Measurements from ENCODE around the gene DAPK2.
A peak's percentile ranks its signal among the peaks of the same experiment; 100 is the strongest.

The DAPK2 gene

DNA sequence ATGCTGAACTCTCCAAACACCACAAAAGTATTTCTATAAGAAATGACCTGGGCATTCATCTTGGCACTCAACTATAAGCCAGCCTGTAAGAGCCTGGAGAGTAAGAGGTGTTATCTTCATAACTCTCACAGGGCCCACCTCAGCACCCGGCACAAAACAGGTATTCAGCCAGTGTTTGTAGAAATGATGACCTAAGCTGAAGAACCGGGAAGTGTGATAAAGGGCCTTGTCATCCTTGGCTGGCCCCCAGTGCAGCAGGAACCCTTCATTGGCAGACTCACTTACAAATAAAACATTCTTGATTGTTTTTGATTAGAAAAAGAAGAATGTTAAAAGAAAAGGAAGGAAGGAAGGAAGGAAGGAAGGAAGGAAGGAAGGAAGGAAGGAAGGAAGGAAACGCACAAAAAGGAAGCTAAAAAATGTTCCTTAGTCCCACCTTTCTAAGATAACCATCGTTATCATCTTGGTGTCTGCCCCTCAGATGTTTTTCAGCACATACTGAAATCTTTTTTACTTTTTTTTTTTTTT is 52.1 kb downstream of the DAPK2 start:
- no peak for DNase-seq

DNA sequence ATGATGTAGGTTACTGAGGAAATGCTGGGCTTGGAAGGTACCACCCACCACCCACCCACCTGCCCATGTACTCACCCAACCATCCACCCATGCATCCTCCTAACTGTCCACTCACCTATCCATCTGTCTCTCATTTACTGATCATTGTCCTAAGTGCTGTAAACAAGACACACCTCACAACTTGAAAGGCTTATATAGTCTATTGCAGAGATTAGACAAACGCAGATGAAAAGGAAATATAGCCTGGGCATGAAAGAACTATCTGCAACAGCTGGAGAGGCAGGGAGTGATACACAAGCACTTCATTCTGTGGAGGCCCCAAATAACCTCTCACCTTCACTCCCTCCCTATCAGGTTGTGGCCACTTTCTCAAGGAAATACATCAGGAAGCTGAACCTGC is 54.0 kb downstream of the DAPK2 start:
- no peak for DNase-seq

- DNase-seq, result no peak
Measured at GRCh38 chr15:63991706-63992105, 54.6 kb downstream of the DAPK2 start.

- no peak for DNase-seq
Measured at GRCh38 chr15:63990454-63990853, 55.8 kb downstream of the DAPK2 start.

DNA sequence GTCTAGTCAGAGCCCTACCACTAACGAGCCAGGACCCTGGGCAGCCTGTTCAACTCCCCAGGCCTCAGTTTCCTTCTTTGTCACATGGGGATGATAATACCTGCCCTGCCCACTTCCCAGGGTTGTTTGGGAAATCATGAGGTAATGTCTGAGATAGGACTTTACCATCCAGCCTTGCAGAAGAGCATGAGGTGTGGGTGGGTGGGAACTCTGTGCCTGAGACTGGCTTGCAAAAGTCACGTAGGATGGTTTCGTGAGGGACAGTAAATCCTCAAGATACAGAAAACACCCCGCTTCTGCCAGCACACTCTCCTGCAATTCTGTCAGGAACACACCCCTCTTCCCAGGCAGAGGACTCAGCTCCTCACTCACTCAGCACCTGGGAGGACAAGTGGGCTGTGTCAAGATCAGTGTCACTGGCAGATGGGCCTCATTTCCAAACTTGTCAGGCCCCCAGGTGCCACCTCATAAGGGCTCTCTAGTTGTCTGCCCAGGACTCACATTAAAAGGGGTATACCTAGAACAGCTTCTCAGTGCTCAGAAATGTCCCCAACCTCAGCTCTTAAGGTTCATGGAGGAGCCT is 58.4 kb downstream of the DAPK2 start:
- no peak for DNase-seq

- DNase-seq, result no peak
Measured at GRCh38 chr15:63986751-63987341, 59.4 kb downstream of the DAPK2 start.

GRCh38 chr15:63986185-63986680 is 60.1 kb downstream of the DAPK2 start:
- DNase-seq, result no peak

DNA sequence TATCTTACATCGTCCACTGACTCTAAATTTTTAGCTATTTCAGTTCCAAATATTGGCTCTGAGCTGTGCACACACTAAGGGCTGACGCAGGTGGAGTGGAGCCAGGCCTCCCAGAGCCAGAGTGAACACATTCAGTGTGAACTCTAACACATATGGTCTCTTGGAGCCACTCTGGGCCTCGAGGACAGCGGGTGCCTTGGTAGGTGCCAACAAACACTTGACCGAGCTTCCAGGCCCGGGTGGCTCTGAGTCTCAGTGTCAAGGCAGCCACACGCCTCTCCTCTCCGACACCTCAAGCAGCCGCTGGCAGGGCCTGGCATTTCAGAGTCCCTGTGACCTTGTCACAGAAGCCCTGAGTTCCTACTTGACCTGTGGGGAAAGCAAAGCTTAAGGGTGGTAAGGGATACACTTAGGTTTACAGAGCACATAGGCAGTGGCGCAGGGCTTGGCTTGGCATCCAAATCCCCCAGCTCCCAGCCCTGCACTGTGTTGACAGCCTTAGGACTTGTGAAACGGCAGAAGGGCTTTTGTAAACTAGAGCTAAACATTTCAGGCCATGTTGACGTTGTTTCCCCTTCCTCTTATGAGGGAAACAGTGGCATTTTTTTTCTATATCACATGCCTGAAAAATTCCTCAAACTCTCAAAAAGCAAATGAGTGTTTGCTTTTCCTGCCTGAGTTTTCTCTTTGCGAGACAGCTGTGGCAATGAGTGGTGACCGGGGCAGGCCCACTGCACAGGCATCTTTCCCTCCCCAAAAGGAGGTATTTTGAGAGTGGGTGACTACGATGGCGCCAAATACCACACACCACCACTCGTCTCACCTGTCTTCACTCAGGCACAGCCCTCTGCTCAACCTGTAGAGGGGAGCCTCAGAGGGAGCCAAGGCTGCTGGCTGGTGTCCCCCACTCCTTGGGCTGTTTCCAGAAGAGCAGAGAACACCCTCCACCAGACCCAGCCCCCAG is 60.8 kb downstream of the DAPK2 start:
- no peak for DNase-seq

DNA sequence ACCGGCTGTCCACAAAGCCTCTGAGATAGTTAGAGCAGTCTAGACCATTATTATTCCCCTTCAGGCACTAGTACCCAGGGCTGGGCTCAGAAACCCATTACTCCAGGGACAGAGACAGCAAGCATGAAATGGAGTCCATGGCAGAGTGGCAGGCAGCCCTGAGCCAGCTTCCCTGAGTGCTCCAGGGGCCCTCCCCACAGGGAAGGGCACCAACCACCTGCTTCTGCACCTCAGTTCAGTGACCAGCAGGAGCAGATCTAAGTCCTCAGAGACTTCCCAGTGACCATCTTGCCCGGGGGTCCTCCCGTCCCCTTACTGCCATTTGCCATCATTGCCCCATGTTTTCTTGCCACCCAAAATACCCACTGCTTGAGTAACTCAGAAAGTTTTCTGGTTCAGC is 62.0 kb downstream of the DAPK2 start:
- no peak for DNase-seq

DNA sequence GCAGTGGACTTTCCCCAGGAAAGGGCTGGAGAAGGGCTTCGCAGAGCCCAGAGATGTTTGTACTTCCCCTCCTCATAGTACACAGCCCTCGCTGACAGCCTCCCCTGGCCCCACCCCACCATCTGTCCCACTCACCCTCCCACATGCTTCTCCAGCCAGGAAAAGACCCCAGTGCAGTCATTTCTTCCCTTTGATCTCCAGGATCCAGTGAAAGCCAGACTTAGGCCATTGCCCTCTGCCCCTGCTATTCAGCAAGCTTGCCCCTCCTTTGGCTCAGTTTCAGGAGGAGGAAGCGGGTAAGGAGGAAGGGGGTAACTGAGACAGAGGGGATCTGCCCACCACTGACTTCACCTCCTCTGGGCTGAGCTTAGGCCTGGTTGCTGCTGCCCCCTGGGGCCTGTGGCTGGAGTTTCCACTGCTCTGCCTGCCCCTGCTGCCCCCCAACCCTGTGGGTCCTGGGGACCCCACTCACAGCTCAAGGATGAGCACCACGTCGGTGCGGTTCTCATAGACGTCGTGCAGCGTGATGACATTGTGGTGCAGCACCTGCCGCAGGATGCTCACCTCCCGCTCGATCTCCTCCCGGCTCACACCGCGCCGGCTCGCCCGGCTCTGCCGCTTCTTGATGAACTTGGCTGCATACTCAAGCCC is 63.1 kb downstream of the DAPK2 start:
- DNase-seq, result peak; percentile 35

DNA sequence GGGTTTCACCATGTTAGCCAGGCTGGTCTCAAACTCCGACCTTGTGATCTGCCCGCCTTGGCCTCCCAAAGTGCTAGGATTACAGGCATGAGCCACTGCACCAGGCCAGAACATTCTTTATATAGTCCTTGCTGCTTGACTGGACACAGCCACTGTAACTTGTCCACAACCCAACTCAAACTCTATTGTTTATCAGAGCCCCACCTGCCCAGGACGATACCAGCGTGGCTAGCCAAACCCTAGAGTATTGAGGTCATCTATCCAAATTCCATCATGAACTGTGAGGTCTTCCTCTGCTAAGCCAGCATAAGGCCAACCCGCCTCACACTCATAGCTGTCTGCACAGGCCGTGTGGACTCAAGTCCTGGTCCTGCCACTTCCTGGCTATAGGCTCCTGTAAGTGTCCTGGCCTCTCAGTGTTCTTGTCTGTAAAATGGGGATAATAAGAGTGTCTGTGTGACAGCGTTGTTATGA is 63.9 kb downstream of the DAPK2 start:
- no peak for DNase-seq

DNA sequence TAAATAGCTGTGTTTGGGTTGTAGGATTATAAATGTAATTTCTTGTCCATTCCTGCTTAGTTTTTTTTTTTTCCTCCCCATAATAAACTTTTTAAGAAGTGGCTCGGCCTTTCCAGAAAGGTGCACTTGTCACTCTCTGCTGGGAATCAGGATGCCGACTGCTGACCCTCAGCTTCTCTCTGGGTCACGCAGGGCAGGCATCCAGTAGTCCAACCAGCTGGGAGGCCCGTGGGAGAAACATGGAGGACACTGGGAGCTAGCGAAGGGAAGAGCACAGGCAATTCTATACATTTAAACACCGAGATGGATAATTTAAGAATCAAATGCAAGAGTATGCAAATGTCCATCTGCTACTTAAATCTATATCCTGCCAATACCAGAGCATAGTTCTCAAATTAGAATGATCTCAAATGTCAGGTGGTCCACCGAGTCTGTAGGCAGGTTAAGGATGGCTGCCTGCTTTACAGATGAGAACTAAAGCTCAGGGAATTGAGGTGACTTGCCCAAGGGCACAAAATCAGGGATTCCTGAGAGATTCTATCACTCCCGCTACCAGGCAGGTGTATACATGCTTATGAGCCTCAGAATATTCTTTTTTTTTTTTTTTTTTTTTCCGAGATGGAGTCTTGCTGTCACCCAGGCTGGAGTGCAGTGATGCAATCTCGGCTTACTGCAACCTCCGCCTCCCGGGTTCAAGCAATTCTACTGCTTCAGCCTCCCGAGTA is 64.5 kb downstream of the DAPK2 start:
- DNase-seq, result no peak

DNA sequence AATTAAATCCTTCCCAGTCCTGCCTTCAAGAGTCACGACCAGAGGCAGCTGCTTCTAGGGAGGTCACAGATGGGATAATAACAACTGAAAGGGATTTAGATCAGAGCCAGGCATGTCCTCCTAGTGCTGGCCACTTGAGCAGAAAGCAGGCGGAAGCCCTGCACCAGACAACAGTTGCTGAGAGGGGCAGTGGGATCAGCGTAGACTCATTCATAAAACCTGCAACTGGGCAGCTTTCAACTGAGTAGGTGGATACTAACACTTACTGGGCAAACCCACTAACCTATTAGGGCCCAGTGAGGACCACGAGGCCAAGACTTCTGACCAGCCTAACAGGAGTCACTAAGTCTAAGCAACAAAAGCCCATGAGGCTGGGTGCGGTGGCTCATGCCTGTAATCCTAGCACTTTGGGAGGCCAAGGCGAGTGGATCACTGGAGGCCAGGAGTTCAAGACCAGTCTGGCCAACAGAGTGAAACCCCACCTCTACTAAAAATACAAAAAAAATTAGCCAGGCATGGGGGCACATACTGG is 67.0 kb downstream of the DAPK2 start:
- no peak for DNase-seq

DNA sequence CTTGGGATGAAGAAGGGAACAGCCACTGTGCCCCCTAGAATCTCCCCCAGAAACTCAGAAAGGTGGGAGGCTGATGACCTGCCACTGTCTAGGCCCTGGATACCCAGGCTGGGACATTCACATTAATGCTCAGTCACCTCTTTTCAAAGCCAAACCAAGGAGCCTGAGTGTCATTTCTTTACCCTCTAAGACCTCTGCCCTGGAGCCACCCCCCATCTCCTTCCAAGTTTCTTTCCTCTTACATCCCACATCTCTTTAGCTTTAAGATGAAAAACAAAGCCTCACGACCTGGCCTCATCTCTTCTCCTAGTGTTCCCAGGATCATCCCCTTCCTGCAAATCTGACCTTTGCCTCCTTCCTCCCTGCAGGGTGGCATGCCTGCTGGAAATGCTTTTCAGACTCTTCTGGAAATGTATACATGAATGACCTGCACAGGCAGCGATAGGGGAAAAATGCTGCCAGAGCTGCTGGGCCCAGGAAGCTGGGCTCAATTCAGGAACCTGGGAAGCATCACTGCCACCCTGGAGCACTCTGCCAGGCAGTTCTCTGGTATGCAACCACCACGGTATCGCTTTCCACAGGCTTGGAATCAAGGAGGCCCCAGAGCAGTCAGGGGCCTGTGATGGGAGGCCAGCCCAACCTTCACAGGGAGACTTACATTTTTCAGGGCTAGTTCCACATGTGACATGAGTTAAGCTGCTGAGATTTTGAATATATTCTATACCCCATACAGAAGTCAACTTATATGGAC is 67.6 kb downstream of the DAPK2 start:
- DNase-seq, result peak; percentile 52

- no peak for DNase-seq
Measured at GRCh38 chr15:63977119-63977518, 69.2 kb downstream of the DAPK2 start.

DNA sequence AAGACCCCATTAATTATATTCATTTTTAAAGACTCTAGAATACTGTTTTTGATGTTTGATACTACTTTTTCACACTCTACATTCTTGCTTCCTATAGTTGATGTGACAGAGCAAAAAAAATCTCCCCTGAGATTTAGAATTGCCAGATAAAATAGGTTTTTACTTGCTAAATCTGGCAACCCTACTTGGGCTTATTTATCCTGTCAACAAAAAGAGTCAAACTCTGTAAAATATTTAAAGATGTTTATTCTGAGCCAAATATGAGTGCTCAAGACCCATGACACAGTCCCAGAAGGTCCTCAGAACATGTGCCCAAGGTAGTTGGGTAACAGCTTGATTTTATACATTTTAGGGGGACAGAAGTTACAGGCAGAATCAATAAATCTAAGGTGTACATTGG is 72.3 kb downstream of the DAPK2 start:
- no peak for DNase-seq

DNA sequence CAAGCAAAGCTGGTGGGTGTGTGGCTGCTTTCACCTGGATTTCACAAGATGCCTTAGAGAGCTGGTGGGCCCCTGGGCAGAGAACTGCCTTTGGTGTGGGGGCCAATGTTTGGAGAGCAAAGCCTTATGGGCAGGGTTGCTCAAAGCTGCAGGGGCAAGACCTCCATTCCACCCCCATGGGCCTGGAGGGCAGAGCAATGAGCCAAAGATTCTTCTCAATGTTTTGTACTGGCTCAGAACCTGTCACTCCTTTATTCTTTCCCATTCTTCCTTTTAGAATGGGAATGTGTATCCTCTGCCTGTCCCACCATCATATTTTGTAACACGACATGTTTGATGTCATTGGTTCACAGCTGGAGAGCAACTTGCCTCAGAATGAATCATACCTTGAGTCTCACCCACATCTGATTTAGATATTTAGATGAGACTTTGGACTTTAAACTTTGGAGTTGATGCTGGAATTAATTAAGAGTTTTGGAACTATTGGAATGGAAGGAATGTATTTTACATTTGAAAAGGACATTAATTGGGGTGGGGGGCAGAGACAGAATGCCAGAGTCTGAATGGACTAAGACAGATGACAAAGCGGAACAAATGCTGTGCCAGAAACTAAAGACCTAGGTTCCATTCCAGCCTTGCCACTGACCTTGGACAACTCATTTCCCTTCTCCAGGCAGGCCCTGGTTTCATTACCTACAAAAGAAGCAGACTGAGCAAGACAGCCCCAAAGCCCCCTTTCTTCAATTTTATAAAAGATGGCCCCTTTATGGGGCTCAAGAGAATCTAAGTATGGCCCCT is 72.9 kb downstream of the DAPK2 start:
- DNase-seq, result no peak

- DNase-seq, result no peak
Measured at GRCh38 chr15:63972801-63973200, 73.5 kb downstream of the DAPK2 start.

DNA sequence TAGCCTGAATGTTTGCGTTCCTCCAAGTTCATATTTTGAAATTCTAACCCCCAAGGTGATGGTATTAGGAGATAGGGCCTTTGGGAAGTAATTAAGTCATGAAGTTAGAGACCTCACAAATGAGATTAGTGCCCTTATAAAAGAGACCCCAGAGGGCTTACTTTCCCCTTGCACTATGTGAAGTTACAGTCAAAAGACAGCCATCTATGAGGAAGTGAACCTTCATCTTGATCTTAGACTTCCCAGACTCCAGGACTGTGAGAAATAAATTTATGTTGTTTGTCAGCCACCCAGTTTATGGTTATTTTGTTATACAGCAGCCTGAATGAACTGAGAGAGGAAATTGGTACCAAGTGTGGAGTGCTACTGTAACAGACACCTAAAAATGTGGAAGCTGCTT is 74.4 kb downstream of the DAPK2 start:
- DNase-seq, result no peak

GRCh38 chr15:63971427-63971805 is 74.9 kb downstream of the DAPK2 start:
- DNase-seq, result no peak
